HEK293 (cell line): ENCODE measurements around the gene CDK16.

ENCODE experiments used
- CTCF ChIA-PET: fragments of 350-600 bp; formaldehyde crosslinking; extraction: SDS; loops from one replicate; lab custom pipeline; 2021; ENCODE audit warnings: antibody characterized with exemption; lab: Yijun Ruan, JAX
- POLR2A ChIA-PET: fragments of 300-600 bp; formaldehyde crosslinking; extraction: SDS; loops from one replicate; lab custom pipeline; 2020; ENCODE audit warnings: antibody characterized with exemption, inconsistent platforms; lab: Yijun Ruan, JAX
- H3K27ac ChIP-seq: fragments of 200-500 bp; sonication (Bioruptor generic); 2 replicates; pipeline ENCODE4 v1.5.1; 2014; ENCODE audit warnings: low read depth, low read length, control low read depth, inconsistent platforms; ENCODE audit errors: extremely low read depth
- H3K36me3 ChIP-seq, 2 experiments: fragments of 200-500 bp in 1 of 2; sonication (Bioruptor generic) in 1 of 2; 1 replicate in 1 of 2; 2 replicates in 1 of 2; pipeline ENCODE4 v1.5.1; 2014 to 2017; ENCODE audit warnings: inconsistent platforms in 2 of 2, low read length in 2 of 2; ENCODE audit not compliant: control insufficient read depth in 2 of 2, insufficient read depth in 1 of 2
- H3K4me1 ChIP-seq: fragments of 200-500 bp; sonication (Bioruptor generic); 2 replicates; pipeline ENCODE4 v1.5.1; 2014; ENCODE audit warnings: mild to moderate bottlenecking, low read length, inconsistent platforms; ENCODE audit not compliant: control insufficient read depth, insufficient read depth
- H3K4me3 ChIP-seq: 2 replicates; pipeline ENCODE4 v1.5.1; 2011; ENCODE audit warnings: low read depth, mild to moderate bottlenecking, control low read depth, low read length, moderate library complexity
- H3K9me3 ChIP-seq: fragments of 200-500 bp; sonication (Bioruptor generic); 2 replicates; pipeline ENCODE4 v1.5.1; 2014; ENCODE audit warnings: low read depth, low read length, inconsistent platforms; ENCODE audit not compliant: control insufficient read depth, insufficient read depth
- EGR2 ChIP-seq: fragments of 450-650 bp; formaldehyde crosslinking; IDR thresholded peaks from 2 replicates; pipeline ENCODE4 v1.5.1; 2016; ENCODE audit warnings: low read depth, missing biosample characterization, missing genetic modification characterization
- FEZF1 ChIP-seq: fragments of 450-650 bp; formaldehyde crosslinking; IDR thresholded peaks from 2 replicates; pipeline ENCODE4 v1.5.1; 2016; ENCODE audit warnings: missing biosample characterization, missing genetic modification characterization
- GFI1B ChIP-seq: fragments of 450-650 bp; formaldehyde crosslinking; IDR thresholded peaks from 2 replicates; pipeline ENCODE4 v1.5.1; 2016; ENCODE audit warnings: missing biosample characterization, missing genetic modification characterization
- HIC1 ChIP-seq: fragments of 450-650 bp; formaldehyde crosslinking; IDR thresholded peaks from 2 replicates; pipeline ENCODE4 v1.5.1; 2016; ENCODE audit warnings: missing biosample characterization, missing genetic modification characterization
- INSM2 ChIP-seq: fragments of 450-650 bp; formaldehyde crosslinking; IDR thresholded peaks from 2 replicates; pipeline ENCODE4 v1.5.1; 2016; ENCODE audit warnings: missing biosample characterization, missing genetic modification characterization
- PBX3 ChIP-seq: sonication (generic); formaldehyde crosslinking; IDR thresholded peaks from 2 replicates; pipeline ENCODE4 v1.8.1; 2022; ENCODE audit warnings: mild to moderate bottlenecking, moderate library complexity, missing genetic modification reagents
- SETDB1 ChIP-seq: IDR thresholded peaks from one replicate; pipeline ENCODE4 v1.6.1; 2017; ENCODE audit warnings: mild to moderate bottlenecking, low read length, moderate library complexity, mixed read lengths; ENCODE audit not compliant: insufficient read length
- ZNF140 ChIP-seq: fragments of 450-650 bp; formaldehyde crosslinking; IDR thresholded peaks from 2 replicates; pipeline ENCODE4 v1.5.1; 2016; ENCODE audit warnings: missing biosample characterization, missing genetic modification characterization
- ZNF202 ChIP-seq: fragments of 450-650 bp; formaldehyde crosslinking; IDR thresholded peaks from 2 replicates; pipeline ENCODE4 v1.5.1; 2016; ENCODE audit warnings: missing biosample characterization, missing genetic modification characterization, borderline replicate concordance
- ZNF248 ChIP-seq: fragments of 450-650 bp; formaldehyde crosslinking; IDR thresholded peaks from 2 replicates; pipeline ENCODE4 v1.5.1; 2017; ENCODE audit warnings: missing biosample characterization, missing genetic modification characterization
- ZNF292 ChIP-seq: fragments of 450-650 bp; formaldehyde crosslinking; IDR thresholded peaks from 2 replicates; pipeline ENCODE4 v1.5.1; 2016; ENCODE audit warnings: low read depth, missing biosample characterization, missing genetic modification characterization, borderline replicate concordance
- ZNF302 ChIP-seq: fragments of 450-650 bp; formaldehyde crosslinking; IDR thresholded peaks from 2 replicates; pipeline ENCODE4 v1.5.1; 2016; ENCODE audit warnings: missing biosample characterization, missing genetic modification characterization, low read depth
- ZNF350 ChIP-seq: fragments of 450-650 bp; formaldehyde crosslinking; IDR thresholded peaks from 2 replicates; pipeline ENCODE4 v1.5.0; 2017; ENCODE audit warnings: missing biosample characterization, mild to moderate bottlenecking, missing genetic modification characterization
- ZNF354C ChIP-seq: fragments of 450-650 bp; formaldehyde crosslinking; IDR thresholded peaks from 2 replicates; pipeline ENCODE4 v1.5.1; 2016; ENCODE audit warnings: missing biosample characterization, missing genetic modification characterization, low read depth, borderline replicate concordance
- ZNF548 ChIP-seq: fragments of 450-650 bp; formaldehyde crosslinking; IDR thresholded peaks from 2 replicates; pipeline ENCODE4 v1.5.1; 2016; ENCODE audit warnings: missing biosample characterization, missing genetic modification characterization
- ZNF585B ChIP-seq: fragments of 450-650 bp; formaldehyde crosslinking; IDR thresholded peaks from 2 replicates; pipeline ENCODE4 v1.5.1; 2016; ENCODE audit warnings: missing biosample characterization, missing genetic modification characterization
- ZNF610 ChIP-seq: fragments of 450-650 bp; formaldehyde crosslinking; IDR thresholded peaks from 2 replicates; pipeline ENCODE4 v1.5.1; 2016; ENCODE audit warnings: missing biosample characterization, missing genetic modification characterization, borderline replicate concordance
- ZNF629 ChIP-seq: fragments of 450-650 bp; formaldehyde crosslinking; IDR thresholded peaks from 2 replicates; pipeline ENCODE4 v1.5.1; 2017; ENCODE audit warnings: missing biosample characterization, missing genetic modification characterization
- ZNF639 ChIP-seq: fragments of 450-650 bp; formaldehyde crosslinking; IDR thresholded peaks from 2 replicates; pipeline ENCODE4 v1.5.1; 2016; ENCODE audit warnings: missing biosample characterization, missing genetic modification characterization
- ZNF645 ChIP-seq: fragments of 450-650 bp; formaldehyde crosslinking; IDR thresholded peaks from 2 replicates; pipeline ENCODE4; 2016; ENCODE audit warnings: missing biosample characterization, missing genetic modification characterization
- ZNF660 ChIP-seq: fragments of 450-650 bp; IDR thresholded peaks from 2 replicates; pipeline ENCODE4 v1.5.1; 2018; ENCODE audit warnings: missing biosample characterization, mild to moderate bottlenecking, missing genetic modification characterization
- ZNF704 ChIP-seq: fragments of 450-650 bp; formaldehyde crosslinking; IDR thresholded peaks from 2 replicates; pipeline ENCODE4 v1.5.1; 2016; ENCODE audit warnings: missing biosample characterization, missing genetic modification characterization
- ZSCAN16 ChIP-seq: fragments of 450-650 bp; formaldehyde crosslinking; IDR thresholded peaks from 2 replicates; pipeline ENCODE4 v1.5.1; 2016; ENCODE audit warnings: missing biosample characterization, missing genetic modification characterization

Gene CDK16

GRCh38 chrX:47179221-47179927 lies 39.1 kb upstream of the CDK16 start:
- Histone ChIP-seq H3K4me3 (no peak overlapping the region), H3K4me1 (no peaks in the 10 kb centered on the region), H3K36me3 (peaks cover 18 to 84% of the 10 kb centered on the region in 2 experiments), H3K27ac (no peak overlapping the region), H3K9me3 (no peaks in the 10 kb centered on the region)
- TF ChIP-seq ZNF248 (tag by site-specific recombination) = no peak
- no peak for TF ChIP-seq ZNF350 (tag by site-specific recombination)
- no peak for TF ChIP-seq PBX3 (CRISPR knock-in tag)
- no peak for TF ChIP-seq ZNF202 (tag by site-specific recombination)
- no peak for TF ChIP-seq ZNF354C (tag by site-specific recombination)
- no peak for TF ChIP-seq ZNF645
- no peak for TF ChIP-seq ZNF610 (tag by site-specific recombination)
- ChIA-PET CTCF (no interaction called here), POLR2A (no interaction called here)

GRCh38 chrX:47179928-47180255 lies 38.6 kb upstream of the CDK16 start:
- CTCF ChIA-PET = interaction anchor here (0.6 kb wide), 1 partner anchor 69 kb away, joined by 3 read pairs; no protein-coding TSS in a partner anchor
- H3K4me3 ChIP-seq = no peak overlapping the region
- peaks cover 18 to 85% of the 10 kb centered on the region in 2 experiments for H3K36me3 ChIP-seq
- POLR2A ChIA-PET = no interaction called here
- no peaks in the 10 kb centered on the region for H3K4me1 ChIP-seq
- no peak for TF ChIP-seq FEZF1 (tag by site-specific recombination)
- TF ChIP-seq GFI1B = no peak
- no peak for TF ChIP-seq ZNF704
- TF ChIP-seq ZNF548 (tag by site-specific recombination) = no peak
- TF ChIP-seq SETDB1 = no peak
- TF ChIP-seq ZSCAN16 (tag by site-specific recombination) = no peak
- no peak for TF ChIP-seq ZNF660 (tag by site-specific recombination)
- no peak overlapping the region for H3K27ac ChIP-seq
- no peaks in the 10 kb centered on the region for H3K9me3 ChIP-seq

GRCh38 chrX:47180346-47180745 lies 38.1 kb upstream of the CDK16 start:
- Histone ChIP-seq H3K36me3 (peaks cover 18 to 85% of the 10 kb centered on the region in 2 experiments), H3K9me3 (no peaks in the 10 kb centered on the region), H3K27ac (no peak overlapping the region), H3K4me3 (no peak overlapping the region), H3K4me1 (no peaks in the 10 kb centered on the region)
- CTCF ChIA-PET = interaction anchor here (0.6 kb wide), 1 partner anchor 68 kb away, joined by 3 read pairs; no protein-coding TSS in a partner anchor
- POLR2A ChIA-PET = interaction anchor here (0.6 kb wide), 1 partner anchor 11 kb away, joined by 3 read pairs; no protein-coding TSS in a partner anchor
- no peak for TF ChIP-seq ZNF548 (tag by site-specific recombination)
- TF ChIP-seq HIC1 (tag by site-specific recombination) = no peak
- TF ChIP-seq INSM2 (tag by site-specific recombination) = no peak
- TF ChIP-seq ZNF629 (tag by site-specific recombination) = no peak
- TF ChIP-seq ZNF302 = no peak
- no peak for TF ChIP-seq ZNF140 (tag by site-specific recombination)
- no peak for TF ChIP-seq ZNF585B (tag by site-specific recombination)
- TF ChIP-seq EGR2 (tag by site-specific recombination) = no peak
- no peak for TF ChIP-seq ZNF639 (tag by site-specific recombination)
- no peak for TF ChIP-seq ZNF292 (tag by site-specific recombination)
